CD4-positive, alpha-beta T cell treated with Interleukin-17A for 4 hours (primary cell): Measurements from ENCODE around the gene RILPL2.
A peak's percentile ranks its signal among the peaks of the same experiment; 100 is the strongest.
"Not testable (repeated sequence)": the region's sequence is repeated elsewhere in the genome, so short reads cannot be mapped to it uniquely, and the experiment has no call there.

Experiments
- DNase-seq: peaks from one replicate; pipeline ENCODE4 v3.0.0-alpha.2; 2020; ENCODE audit warnings: mixed read lengths

The RILPL2 gene

GRCh38 chr12:123436017-123436964 lies at the start of gene RILPL2:
Gene RILPL2 (minus strand): TSS chr12:123436684. CDS start chr12:123436420, 264 bp downstream.
- peak; percentile 92 for DNase-seq

GRCh38 chr12:123485756-123486155 lies 49.3 kb upstream of the RILPL2 start:
- no peak for DNase-seq

- DNase-seq: peak; percentile 46
Measured at GRCh38 chr12:123483602-123484248, 47.2 kb upstream of the RILPL2 start.

- no peak for DNase-seq
Measured at GRCh38 chr12:123482876-123483275, 46.4 kb upstream of the RILPL2 start.

- not testable (repeated sequence) for DNase-seq
Measured at GRCh38 chr12:123481251-123481650, 44.8 kb upstream of the RILPL2 start.

- DNase-seq: no peak
Measured at GRCh38 chr12:123479442-123480180, 43.1 kb upstream of the RILPL2 start.

GRCh38 chr12:123478762-123479161 lies 42.3 kb upstream of the RILPL2 start:
- no peak for DNase-seq

- DNase-seq: no peak
Measured at GRCh38 chr12:123478069-123478468, 41.6 kb upstream of the RILPL2 start.

- no peak for DNase-seq
Measured at GRCh38 chr12:123475246-123475703, 38.8 kb upstream of the RILPL2 start.

GRCh38 chr12:123474485-123475245 lies 38.2 kb upstream of the RILPL2 start:
- peak; percentile 51 for DNase-seq

- DNase-seq: no peak
Measured at GRCh38 chr12:123472438-123472849, 36.0 kb upstream of the RILPL2 start.

GRCh38 chr12:123471374-123472068 lies 35.0 kb upstream of the RILPL2 start:
- no peak for DNase-seq

- no peak for DNase-seq
Measured at GRCh38 chr12:123469978-123470377, 33.5 kb upstream of the RILPL2 start.

- DNase-seq: no peak
Measured at GRCh38 chr12:123468786-123469185, 32.3 kb upstream of the RILPL2 start.

GRCh38 chr12:123465084-123465483 lies 28.6 kb upstream of the RILPL2 start:
- no peak for DNase-seq

- DNase-seq: not testable (repeated sequence)
Measured at GRCh38 chr12:123463174-123463573, 26.7 kb upstream of the RILPL2 start.

- DNase-seq: peak; percentile 90
Measured at GRCh38 chr12:123457980-123458779, 21.7 kb upstream of the RILPL2 start, which contains the start of gene SNRNP35. Gene SNRNP35 (plus strand): TSS chr12:123458139. CDS start chr12:123465541, 7,402 bp downstream.

GRCh38 chr12:123453165-123453564 lies 16.7 kb upstream of the RILPL2 start:
- DNase-seq: no peak

GRCh38 chr12:123452276-123452550 lies 15.7 kb upstream of the RILPL2 start:
- not testable (repeated sequence) for DNase-seq

- DNase-seq: no peak
Measured at GRCh38 chr12:123450636-123451035, 14.2 kb upstream of the RILPL2 start.

GRCh38 chr12:123449856-123450255 lies 13.4 kb upstream of the RILPL2 start:
- no peak for DNase-seq
